Kidney (tissue), 14 donors: Measurements from ENCODE around the gene SLC6A2. TPM values are rescaled to one million over a fixed set of nuclear protein-coding genes. Genes with fewer than 3 reads are reported as not detected.

Source experiments
- DNase-seq, 5 donors: peaks; one replicate each; pipeline ENCODE4 v3.0.0-alpha.2; 2013 to 2020
- FAIRE-seq: peaks from 2 replicates; lab custom pipeline; 2012; peaks lifted over from hg19 to GRCh38; lab: Jason Lieb, UNC
- H3K27ac ChIP-seq, 2 donors: one replicate each; pipeline ENCODE4 v1.7.0; 2013; ENCODE audit warnings: low read depth in 2 of 2, low read length in 2 of 2, inconsistent platforms in 1 of 2
- H3K27me3 ChIP-seq: one replicate; pipeline ENCODE4 v1.7.1; 2013; ENCODE audit warnings: low read length, inconsistent platforms; ENCODE audit not compliant: control insufficient read depth, insufficient read depth
- H3K36me3 ChIP-seq, 3 donors: one replicate each; pipeline versions ENCODE4 v1.7.0 to v1.7.1; 2013; ENCODE audit warnings: low read length in 3 of 3, control low read depth in 1 of 3, inconsistent platforms in 1 of 3; ENCODE audit not compliant: insufficient read depth in 3 of 3, control insufficient read depth in 2 of 3
- H3K4me1 ChIP-seq, 3 donors: one replicate each; pipeline versions ENCODE4 v1.7.0 to v1.7.1; 2013; ENCODE audit warnings: low read length in 3 of 3, inconsistent platforms in 1 of 3, low read depth in 1 of 3; ENCODE audit not compliant: control insufficient read depth in 2 of 3, insufficient read depth in 2 of 3
- H3K4me3 ChIP-seq, 3 donors: one replicate each; pipeline versions ENCODE4 v1.7.0 to v1.8.1; 2013; ENCODE audit warnings: low read length in 3 of 3, control low read depth in 1 of 3, inconsistent platforms in 1 of 3
- H3K9ac ChIP-seq, 3 donors: one replicate each; pipeline versions ENCODE4 v1.7.0 to v1.7.1; 2013; ENCODE audit warnings: low read length in 3 of 3, control low read depth in 1 of 3, inconsistent platforms in 1 of 3
- H3K9me3 ChIP-seq, 3 donors: one replicate each; pipeline versions ENCODE4 v1.7.0 to v1.7.1; 2013; ENCODE audit warnings: low read length in 3 of 3, control low read depth in 1 of 3, inconsistent platforms in 1 of 3; ENCODE audit not compliant: control insufficient read depth in 2 of 3, insufficient read depth in 1 of 3
- CTCF ChIP-seq: IDR thresholded peaks from 3 replicates; pipeline ENCODE4 v1.5.1; 2012; ENCODE audit warnings: mild to moderate bottlenecking, moderate library complexity, borderline replicate concordance; ENCODE audit not compliant: insufficient read depth; ENCODE audit errors: extremely low read depth
- intact Hi-C: fragments of 100-400 bp; cut with DNase I; formaldehyde crosslinking; loops from one replicate; pipeline ENCODE4 v1.11.1; 2022
- polyA plus RNA-seq: library from polyadenylated mRNA; stranded (reverse); fragments of 350-450 nt; fragmentation: Illumina TruSeq; extraction: RNeasy Lipid Tissue Mini Kit (QIAGEN cat#74804); gene quantifications from one replicate; pipeline ENCODE4 v1.2.3, GENCODE V29; 2014; ENCODE audit warnings: low read depth, low replicate concordance; ENCODE audit not compliant: insufficient read depth
- total RNA-seq: library from RNA; stranded (reverse); fragmentation: NEBNext Ultra II Directional; extraction: Animal tissue kit (Norgen Biotek cat#: 25700); gene quantifications from one replicate; pipeline ENCODE4 v1.2.1, GENCODE V29; 2021
- donor health status: control.
- donor health status: control.
- donor health status: control.
- donor health status: control.
- donor health status: control.
- donor health status: DM: yes; HTN: yes; CAD: no.
- donor health status: Normal renal cell carcinoma (clear cell type).

Gene SLC6A2
- total and polyA plus RNA-seq, 2 donors from 2014 or later = 0.09 to 0.73 TPM

- Histone ChIP-seq H3K27ac (no peak overlapping the region), H3K4me3 (no peak overlapping the region), H3K4me1 (no peaks in the 10 kb centered on the region), H3K9ac (no peak overlapping the region), H3K9me3 (no peaks in the 10 kb centered on the region), H3K36me3 (no peaks in the 10 kb centered on the region), H3K27me3 (no peaks in the 10 kb centered on the region)
- FAIRE-seq (no peak), DNase-seq (no peak)
- intact Hi-C loops = no loop called here
- no peak for TF ChIP-seq CTCF
Observed at GRCh38 chr16:55695595-55695994, 39.8 kb downstream of the SLC6A2 start.

- no peaks in the 10 kb centered on the region for H3K4me1 ChIP-seq
- H3K9me3 ChIP-seq = no peaks in the 10 kb centered on the region
- H3K36me3 ChIP-seq = no peaks in the 10 kb centered on the region
- no peak for FAIRE-seq
- no peak overlapping the region for H3K4me3 ChIP-seq
- TF ChIP-seq CTCF = no peak
- DNase-seq = no peak
- no peak overlapping the region for H3K9ac ChIP-seq
- H3K27me3 ChIP-seq = no peaks in the 10 kb centered on the region
- intact Hi-C loops = no loop called here
- no peak overlapping the region for H3K27ac ChIP-seq
Observed at GRCh38 chr16:55697867-55698266, 42.1 kb downstream of the SLC6A2 start.

GRCh38 chr16:55698331-55698730, 42.5 kb downstream of the SLC6A2 start:
- Histone ChIP-seq H3K4me3 (no peak overlapping the region), H3K4me1 (no peaks in the 10 kb centered on the region), H3K9ac (no peak overlapping the region), H3K9me3 (no peaks in the 10 kb centered on the region), H3K27me3 (no peaks in the 10 kb centered on the region), H3K27ac (no peak overlapping the region), H3K36me3 (no peaks in the 10 kb centered on the region)
- TF ChIP-seq CTCF = no peak
- DNase-seq (no peak), FAIRE-seq (no peak)
- intact Hi-C loops = no loop called here

- H3K4me1 ChIP-seq = no peaks in the 10 kb centered on the region
- no peak for DNase-seq
- H3K9ac ChIP-seq = no peak overlapping the region
- no peaks in the 10 kb centered on the region for H3K36me3 ChIP-seq
- H3K27me3 ChIP-seq = no peaks in the 10 kb centered on the region
- intact Hi-C loops = no loop called here
- no peak overlapping the region for H3K4me3 ChIP-seq
- H3K9me3 ChIP-seq = no peaks in the 10 kb centered on the region
- no peak overlapping the region for H3K27ac ChIP-seq
- FAIRE-seq = no peak
- TF ChIP-seq CTCF = no peak
Observed at GRCh38 chr16:55698946-55699345, 43.2 kb downstream of the SLC6A2 start.
